GM19452 (cell line): ENCODE data around the gene MORN1.

Source experiments
- ATAC-seq: cut with Tn5 transposase; IDR thresholded peaks from one replicate; pipeline ENCODE4 v1.9.1; 2021; ENCODE audit not compliant: unreplicated experiment

Gene MORN1

DNA sequence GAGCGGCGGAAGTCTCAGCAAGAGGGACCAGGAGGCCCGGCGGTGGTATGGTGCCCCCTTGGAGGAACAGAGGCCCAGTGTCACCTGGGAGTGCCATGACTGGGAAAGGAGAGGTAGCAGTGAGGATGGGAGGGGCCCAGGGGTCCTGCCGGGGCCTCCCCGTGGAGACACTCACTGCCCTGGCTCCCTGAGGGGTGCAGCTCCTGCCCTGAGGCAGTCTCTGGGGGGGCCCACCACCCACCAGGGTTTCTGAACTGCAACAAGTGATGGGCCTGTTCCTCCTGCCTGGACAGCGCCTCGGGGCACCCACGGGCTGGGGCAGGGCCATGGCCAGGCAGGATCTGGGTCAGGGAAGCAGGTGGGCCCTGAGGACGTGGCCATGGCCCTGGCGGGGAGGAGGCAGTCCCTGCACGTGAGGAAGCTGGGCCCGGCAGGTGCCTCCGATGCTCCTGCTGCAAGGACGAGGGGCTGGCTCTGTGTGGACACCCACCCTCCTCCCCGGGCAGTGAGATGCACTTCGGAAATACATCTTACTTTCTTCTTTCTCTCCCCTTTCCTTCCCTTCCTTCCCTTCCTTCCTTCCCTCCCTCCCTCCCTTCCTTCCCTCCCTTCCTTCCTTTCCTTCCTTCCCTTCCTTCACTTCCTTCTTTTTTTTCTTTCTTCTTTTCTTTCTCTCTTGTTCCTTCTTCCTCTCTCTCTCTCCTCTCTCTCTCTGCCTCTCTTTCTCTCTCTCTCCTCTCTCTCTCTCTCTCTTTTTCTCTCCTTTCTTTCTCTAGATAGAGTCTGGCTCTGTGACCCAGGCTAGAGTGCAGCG is 66.6 kb downstream of the MORN1 start:
- ATAC-seq = no peak

- ATAC-seq = no peak
Observed at GRCh38 chr1:2323451-2323974, 67.8 kb downstream of the MORN1 start.

GRCh38 chr1:2322581-2323211 is 68.7 kb downstream of the MORN1 start:
- no peak for ATAC-seq

DNA sequence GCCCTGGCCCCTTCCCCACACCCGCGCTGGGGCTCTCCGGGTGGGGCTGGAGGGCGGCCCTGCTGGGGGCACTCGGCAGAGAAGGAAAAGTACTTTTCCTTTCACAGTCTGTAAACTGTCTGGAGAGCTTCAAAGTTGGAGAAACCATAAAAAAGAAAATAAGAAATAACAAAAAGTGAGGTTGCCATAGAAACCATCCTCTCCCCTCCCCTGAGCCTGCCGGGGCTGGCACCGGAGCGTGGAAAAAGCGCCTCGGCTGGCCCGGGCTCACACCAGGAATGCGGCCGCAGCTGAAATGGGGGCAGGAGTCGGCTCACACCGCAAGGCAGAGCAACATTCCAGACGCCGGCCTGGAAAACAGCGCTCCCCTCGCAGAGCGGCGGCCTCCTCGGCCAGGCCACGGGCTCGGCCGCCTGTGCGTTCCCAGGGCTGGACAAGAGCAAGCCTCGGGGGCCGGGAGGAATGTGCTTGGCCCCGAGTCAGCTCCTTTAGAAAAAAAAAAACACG is 69.2 kb downstream of the MORN1 start:
- no peak for ATAC-seq

- no peak for ATAC-seq
Observed at GRCh38 chr1:2320760-2321667, 70.3 kb downstream of the MORN1 start.

GRCh38 chr1:2320006-2320405 is 71.3 kb downstream of the MORN1 start:
- ATAC-seq = no peak

- ATAC-seq = no peak
Observed at GRCh38 chr1:2319291-2319690, 72.1 kb downstream of the MORN1 start.

DNA sequence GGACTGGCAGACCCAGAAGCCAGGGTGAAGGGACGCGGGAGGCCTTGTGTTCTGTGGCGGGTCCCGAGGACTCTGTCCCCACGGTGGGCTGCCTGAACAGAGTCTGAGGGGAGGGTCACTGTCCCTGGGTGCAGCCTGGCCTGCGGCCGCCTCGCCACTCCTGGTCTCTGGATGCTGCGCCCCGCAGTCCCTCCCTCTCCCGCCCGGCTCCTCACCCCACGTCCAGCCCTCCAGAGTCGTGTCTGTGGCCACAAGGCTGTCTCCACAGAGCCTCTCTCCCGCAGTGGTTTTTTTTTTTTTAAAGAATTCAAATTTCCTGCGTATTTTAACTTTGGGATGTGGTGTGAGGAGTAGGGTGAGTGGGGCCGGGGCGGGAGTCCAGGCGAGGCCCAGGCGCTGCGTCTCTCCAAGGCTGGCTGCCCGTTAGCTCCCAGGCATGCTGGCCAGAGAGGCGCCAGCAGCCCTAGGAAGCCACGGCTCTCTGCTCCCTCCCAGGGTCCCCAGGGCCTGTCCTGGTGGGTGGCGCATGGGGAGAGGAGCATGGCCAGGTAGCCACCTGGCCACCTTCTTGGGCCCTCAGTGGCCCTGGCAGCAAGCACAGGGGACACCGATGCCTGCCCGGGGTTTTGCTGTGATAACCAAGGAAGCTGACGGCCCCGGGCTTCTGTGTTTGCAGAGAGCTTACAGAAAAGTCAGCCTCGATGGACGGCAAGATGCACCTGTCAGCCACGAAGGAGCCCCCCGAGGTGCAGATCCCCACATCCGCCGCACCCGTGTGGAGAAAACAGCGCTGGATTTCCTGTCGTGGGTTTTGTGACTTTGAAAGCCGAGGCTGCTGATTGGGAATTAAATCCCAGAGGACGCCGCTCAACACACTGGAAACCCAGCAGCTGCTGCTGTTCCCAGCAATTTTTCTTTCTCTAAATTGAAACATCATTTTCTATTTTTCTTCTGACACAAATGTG is 72.8 kb downstream of the MORN1 start:
- no peak for ATAC-seq

DNA sequence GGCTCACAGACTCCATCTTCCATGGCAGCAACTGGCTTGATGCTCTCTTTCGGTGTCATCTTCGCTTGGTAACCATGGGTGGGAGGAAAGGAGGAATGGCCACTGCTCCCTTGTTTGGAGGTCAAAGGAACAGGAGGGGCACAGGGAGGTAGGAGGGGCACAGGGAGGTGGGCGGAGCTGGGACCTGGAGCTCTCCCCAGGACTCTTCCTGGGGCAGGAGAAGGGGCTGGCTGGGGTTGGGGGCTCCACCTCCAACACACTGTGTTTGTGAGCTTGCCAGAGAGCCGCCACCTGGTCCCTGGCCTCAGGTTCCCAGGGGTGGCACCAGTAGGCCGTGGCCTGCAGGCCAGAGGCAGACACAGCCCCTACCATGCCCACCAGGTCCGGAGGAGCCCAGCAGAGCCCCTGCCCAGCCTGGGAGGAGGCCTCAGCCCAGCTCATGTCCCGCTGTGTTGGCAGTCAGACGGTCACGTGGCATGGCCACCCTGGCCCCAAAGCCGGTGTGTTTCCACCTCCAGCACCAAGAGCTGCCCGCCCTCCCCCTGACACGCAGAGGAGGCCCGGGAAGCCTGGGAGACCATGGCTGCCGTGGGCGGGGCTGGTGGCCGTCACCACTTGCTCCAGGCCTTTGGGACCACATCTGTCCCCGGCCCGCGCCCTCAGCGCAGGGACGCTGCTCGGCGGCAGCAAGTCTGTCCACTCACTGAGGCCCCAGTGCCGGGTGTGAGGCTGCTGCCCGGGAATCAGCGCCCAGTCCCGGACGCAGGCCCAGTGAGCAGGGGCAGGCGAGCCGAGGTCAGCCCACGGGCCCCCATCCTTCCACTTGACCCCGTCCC is 73.9 kb downstream of the MORN1 start:
- no peak for ATAC-seq

DNA sequence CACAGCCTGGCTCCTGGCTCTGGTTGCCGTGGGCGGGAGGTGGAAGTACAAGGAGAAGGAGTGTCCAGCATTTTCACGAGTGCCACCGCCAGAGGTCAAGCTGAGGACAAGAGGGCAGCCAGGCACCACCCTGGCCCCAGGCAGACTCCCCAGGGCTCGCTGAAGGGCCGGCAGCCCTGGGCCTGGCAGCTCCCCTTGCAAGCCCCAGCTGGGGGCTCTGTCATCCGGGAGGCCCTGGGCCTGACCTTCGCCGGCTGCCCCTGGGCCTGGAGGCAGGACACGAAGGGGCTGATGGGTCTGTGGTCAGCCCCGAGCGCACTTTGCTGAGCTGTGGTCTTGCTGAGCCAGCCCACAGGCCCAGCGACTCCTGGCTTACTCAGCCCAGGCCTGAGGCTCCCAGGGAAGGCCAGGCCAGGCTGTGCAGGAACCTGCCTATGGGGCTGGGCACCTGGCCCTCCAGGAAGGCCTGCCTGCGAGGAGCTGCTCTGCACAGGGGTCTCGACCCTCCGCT is 74.8 kb downstream of the MORN1 start:
- no peak for ATAC-seq

DNA sequence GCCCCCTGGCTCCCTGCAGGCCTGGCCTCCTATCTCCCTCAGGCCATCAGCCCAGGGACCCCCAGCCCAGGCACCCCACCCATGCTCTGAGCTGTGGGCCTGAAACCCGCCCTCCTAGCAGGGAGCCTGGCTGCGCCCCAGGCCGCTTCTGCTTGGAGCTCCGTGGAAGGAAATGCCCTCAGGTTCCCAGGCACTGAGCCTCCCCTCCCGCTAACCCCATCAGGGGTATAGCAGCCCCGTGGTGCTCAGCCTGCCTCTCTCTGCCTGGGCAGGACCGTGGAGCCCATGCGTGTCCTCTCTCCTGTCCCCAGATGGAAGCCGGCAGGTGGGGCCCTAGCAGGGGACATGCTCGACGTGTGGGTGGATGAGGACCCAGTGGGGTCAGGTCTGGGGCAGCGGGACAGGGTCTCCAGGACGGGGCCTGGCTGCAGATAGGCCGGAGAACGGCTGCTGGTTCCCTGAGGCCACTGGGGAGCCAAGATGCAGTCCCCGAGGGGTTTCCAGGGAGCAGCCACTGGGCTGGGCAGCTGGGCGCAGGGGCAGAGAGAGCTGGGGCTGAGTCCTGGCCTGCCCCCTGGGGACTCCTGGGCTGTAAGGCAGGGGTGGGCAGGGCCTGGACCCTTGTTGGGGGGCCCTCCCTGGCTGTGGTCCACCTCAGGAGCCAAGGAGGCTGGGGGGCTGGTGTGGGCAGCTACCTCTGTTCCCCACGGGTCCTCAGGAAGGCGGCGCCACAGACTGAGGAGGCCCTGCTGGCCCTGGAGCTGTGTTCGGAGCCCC is 75.5 kb downstream of the MORN1 start:
- no peak for ATAC-seq

DNA sequence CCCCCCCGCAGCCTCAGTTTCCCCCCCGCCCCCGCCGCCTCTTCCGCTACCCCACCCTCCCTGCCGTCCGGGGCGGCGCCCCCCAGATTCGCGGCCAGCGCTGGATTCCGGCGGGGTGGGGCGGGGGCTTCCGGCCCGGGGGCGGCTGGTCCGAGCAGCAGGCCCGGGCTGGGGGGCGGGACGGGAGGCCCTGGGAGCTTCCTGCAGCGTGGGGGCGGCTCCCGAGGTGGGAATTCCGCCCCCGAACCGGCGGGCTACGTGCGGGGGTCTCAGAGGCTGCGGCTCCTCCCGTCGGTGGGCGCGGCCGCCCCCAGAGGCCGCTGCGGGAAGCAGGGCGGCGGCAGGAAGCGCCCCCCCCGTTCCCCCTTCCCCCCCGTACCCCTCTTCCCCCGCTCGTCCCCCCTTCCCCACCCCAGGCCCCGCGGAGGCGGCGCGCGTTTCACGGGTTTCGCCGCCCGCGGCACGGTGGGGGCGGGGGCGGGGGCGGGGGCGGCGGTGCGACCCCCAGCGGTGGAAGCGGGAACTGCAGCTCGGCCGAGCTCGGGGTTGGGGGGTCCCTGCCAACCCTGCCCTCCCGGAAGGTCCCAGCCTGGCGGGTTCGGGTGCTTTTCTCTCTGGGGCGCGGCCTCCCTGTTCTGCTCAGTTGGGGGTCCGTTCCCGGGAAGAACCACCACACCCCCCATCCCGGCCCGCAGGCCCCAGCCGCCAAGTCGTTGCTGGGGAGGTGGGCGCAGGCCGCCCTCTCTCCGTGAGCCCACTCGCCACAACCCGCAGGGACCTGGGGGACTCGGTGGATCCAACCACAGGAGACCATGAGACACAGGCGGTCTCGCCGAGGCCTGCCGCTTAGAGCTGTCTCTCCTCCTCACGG is 76.3 kb downstream of the MORN1 start:
- no peak for ATAC-seq

DNA sequence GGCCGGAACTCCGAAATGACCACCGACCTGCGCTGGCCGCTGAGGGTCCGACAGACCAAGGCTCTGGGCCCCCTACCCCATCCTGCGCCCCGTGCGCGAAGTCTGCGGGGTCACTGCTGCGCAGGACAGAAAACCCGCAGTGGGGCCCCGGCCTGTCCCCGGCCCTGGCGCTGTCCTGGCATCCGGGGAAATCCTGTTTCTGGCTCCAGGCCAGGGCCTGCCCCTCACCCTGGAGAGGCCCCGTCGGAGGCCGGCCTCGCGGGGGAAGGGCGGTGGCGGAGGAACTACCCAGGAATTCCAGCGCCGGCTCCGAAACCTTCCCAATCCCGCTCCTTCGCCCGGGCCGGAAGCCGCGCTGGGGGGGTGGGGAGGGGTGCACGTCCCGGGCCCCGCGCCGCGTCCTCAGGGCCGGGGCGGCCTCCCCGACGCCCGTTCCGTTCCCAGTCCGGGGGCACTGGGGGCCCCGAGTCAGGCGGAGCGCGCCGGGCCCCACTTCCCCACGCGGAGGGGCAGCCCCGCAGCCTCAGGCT is 77.0 kb downstream of the MORN1 start:
- ATAC-seq = no peak

- no peak for ATAC-seq
Observed at GRCh38 chr1:2313651-2314261, 77.6 kb downstream of the MORN1 start.

DNA sequence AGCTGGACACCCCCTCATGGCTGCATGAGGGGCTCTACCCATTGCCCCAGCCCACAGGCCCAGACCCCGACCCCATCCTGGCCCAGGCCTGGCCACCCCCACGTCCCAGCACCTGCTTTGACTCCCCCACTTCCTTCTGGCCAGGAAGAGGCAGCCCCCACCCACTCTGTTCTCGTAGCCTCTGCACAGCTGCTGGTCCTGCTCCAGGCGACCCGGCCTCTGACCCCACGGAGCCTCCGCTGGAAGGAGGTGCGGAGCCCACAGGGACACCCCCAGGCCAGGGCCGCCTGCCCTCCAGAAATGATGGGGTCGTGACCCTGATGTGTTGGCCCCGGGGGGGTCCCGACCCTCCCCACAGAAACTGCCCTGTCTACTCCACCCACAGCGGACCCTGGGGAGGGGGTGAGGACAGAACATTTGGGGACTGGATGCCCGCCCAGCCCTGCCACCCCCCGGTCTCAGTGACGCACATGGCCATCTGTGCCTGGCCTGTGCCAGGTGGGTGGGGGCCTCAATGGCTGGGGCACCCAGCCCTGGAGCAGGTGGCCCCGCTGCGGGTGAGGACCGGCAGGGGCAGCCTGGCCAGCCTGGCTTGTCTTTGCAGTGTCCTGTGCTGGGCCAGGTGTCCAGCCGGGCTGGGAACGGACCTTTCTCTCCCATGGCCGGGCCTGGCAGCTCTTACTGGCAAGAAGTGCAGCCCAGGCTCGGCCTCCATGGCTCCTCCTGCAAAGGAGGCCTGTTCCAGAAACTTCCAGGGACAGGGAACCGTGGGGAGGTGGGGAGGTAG is 78.6 kb downstream of the MORN1 start:
- no peak for ATAC-seq

GRCh38 chr1:2312160-2312514 is 79.2 kb downstream of the MORN1 start:
- ATAC-seq = no peak
